Activated T-helper 2 cell treated with anti-CD3 and anti-CD28 coated beads, Interferon-gamma antibody, Interleukin-2, Interleukin-4, amounts not matched to agents 10 μg/mL and 5 μg/mL and 100 μg/mL, durations not matched to agents 14 hours and 24 hours and 36 hours (primary cell): ENCODE measurements around the gene OPCML. TPM values are rescaled to one million over a fixed set of nuclear protein-coding genes. Genes with fewer than 3 reads are reported as not detected.

ENCODE experiments used
- DNase-seq: peaks from one replicate; pipeline ENCODE4 v3.0.0; 2021; ENCODE audit warnings: low spot score
- H3K27ac Mint-ChIP-seq: one replicate; pipeline ENCODE4 v1.8.0; 2021; ENCODE audit warnings: mixed read lengths
- H3K27me3 Mint-ChIP-seq: one replicate; pipeline ENCODE4 v1.8.0; 2021; ENCODE audit warnings: low read depth, mixed read lengths
- H3K36me3 Mint-ChIP-seq: one replicate; pipeline ENCODE4 v1.8.0; 2021; ENCODE audit warnings: low read depth, mixed read lengths
- H3K4me1 Mint-ChIP-seq: one replicate; pipeline ENCODE4 v1.8.0; 2021; ENCODE audit warnings: low read depth, mixed read lengths
- H3K4me3 Mint-ChIP-seq: one replicate; pipeline ENCODE4 v1.8.0; 2021; ENCODE audit warnings: low read depth, mild to moderate bottlenecking, moderate library complexity, mixed read lengths
- H3K9me3 Mint-ChIP-seq: one replicate; pipeline ENCODE4 v1.8.0; 2021; ENCODE audit warnings: mixed read lengths
- intact Hi-C: fragments of 100-400 bp; cut with micrococcal nuclease; formaldehyde crosslinking; loops from one replicate; pipeline ENCODE4 v1.15.1; 2023
- total RNA-seq: library from RNA; stranded (reverse); gene quantifications from 2 replicates; pipeline ENCODE4 v1.2.3, GENCODE V29; 2022

OPCML gene
- total RNA-seq, 1 donor from 2014 or later, result not detected

GRCh38 chr11:132578580-132578979 lies 953.7 kb downstream of the OPCML start:
- DNase-seq, result no peak
- no peak overlapping the region for H3K27ac Mint-ChIP-seq
- H3K36me3 Mint-ChIP-seq, result no peaks in the 10 kb centered on the region
- intact Hi-C loops, result no loop called here
- H3K4me1 Mint-ChIP-seq, result no peaks in the 10 kb centered on the region
- no peaks in the 10 kb centered on the region for H3K27me3 Mint-ChIP-seq
- H3K9me3 Mint-ChIP-seq, result peaks cover 14% of the 10 kb centered on the region
- H3K4me3 Mint-ChIP-seq, result no peak overlapping the region

GRCh38 chr11:132576706-132577105 lies 955.6 kb downstream of the OPCML start:
- Mint-ChIP-seq H3K36me3 (no peaks in the 10 kb centered on the region), H3K27me3 (no peaks in the 10 kb centered on the region), H3K9me3 (peaks cover 19% of the 10 kb centered on the region), H3K27ac (no peak overlapping the region), H3K4me1 (no peaks in the 10 kb centered on the region), H3K4me3 (no peak overlapping the region)
- intact Hi-C loops, result no loop called here
- no peak for DNase-seq

DNA sequence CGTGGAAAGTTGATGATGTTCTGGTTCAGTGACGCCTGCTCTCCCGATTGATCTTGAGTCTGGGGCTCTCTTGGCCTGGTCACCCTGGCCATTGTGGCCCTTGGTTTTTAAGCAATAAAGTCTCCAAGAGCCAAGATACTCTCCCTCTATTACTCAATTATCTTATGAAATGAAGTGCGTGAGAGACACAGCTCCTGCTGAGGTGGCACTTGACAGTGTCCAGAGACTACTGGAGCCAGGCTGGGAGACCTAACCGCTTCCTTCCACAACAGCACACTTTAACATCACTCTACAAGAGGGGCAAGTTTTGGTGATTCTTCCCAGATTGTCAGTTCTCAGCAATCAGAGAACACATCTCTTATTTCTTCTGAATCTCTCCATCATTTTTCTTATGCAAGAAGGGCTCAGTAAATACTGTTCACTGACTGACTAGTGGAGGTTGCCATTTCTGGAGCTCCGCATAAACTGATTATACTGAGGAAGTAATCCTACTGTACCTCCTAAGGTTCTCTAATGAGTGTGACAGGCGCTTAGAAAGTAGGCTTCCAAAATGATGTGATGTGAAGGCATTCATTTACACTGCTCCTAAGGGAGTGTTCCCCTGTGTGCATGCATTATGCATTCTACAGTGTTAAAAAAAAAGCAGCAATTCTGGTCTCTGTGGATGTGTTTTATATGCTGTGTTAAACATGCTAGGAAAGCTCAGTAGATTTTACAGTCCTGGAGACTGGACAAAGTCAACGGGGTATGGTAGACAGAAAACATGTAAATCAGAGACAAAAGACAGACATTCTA lies 968.0 kb downstream of the OPCML start:
- Mint-ChIP-seq H3K27me3 (no peaks in the 10 kb centered on the region), H3K36me3 (no peaks in the 10 kb centered on the region), H3K4me3 (no peak overlapping the region), H3K4me1 (no peaks in the 10 kb centered on the region), H3K9me3 (peaks cover 18% of the 10 kb centered on the region), H3K27ac (no peak overlapping the region)
- intact Hi-C loops, result no loop called here
- DNase-seq, result no peak

- intact Hi-C loops, result no loop called here
- no peaks in the 10 kb centered on the region for H3K4me1 Mint-ChIP-seq
- H3K4me3 Mint-ChIP-seq, result no peak overlapping the region
- no peaks in the 10 kb centered on the region for H3K27me3 Mint-ChIP-seq
- no peak for DNase-seq
- no peak overlapping the region for H3K27ac Mint-ChIP-seq
- no peaks in the 10 kb centered on the region for H3K36me3 Mint-ChIP-seq
- H3K9me3 Mint-ChIP-seq, result peaks cover 21% of the 10 kb centered on the region
Observed at GRCh38 chr11:132563050-132563449, 969.3 kb downstream of the OPCML start.

DNA sequence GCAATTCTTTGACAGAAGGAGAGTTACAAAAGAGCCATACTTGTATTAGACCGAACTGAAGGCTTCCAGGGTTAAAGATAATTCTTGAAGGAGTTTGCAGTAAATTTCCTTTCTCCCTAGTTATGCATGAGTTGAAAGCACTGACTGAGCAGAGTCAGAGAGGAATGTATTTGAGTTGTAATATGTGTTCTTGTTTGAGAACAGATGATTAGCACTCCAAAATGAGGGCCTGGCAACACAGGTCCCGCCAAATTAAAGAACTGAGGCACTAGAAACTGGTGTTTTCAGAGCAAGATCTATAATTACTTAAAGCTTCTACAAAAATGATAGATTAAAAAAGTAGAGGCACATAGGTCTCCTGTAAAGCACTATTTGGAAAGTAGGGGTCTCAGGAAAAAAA lies 970.4 kb downstream of the OPCML start:
- Mint-ChIP-seq H3K4me1 (no peaks in the 10 kb centered on the region), H3K4me3 (no peak overlapping the region), H3K9me3 (peaks cover 15% of the 10 kb centered on the region), H3K27ac (no peak overlapping the region), H3K27me3 (no peaks in the 10 kb centered on the region), H3K36me3 (no peaks in the 10 kb centered on the region)
- DNase-seq, result no peak
- intact Hi-C loops, result no loop called here

DNA sequence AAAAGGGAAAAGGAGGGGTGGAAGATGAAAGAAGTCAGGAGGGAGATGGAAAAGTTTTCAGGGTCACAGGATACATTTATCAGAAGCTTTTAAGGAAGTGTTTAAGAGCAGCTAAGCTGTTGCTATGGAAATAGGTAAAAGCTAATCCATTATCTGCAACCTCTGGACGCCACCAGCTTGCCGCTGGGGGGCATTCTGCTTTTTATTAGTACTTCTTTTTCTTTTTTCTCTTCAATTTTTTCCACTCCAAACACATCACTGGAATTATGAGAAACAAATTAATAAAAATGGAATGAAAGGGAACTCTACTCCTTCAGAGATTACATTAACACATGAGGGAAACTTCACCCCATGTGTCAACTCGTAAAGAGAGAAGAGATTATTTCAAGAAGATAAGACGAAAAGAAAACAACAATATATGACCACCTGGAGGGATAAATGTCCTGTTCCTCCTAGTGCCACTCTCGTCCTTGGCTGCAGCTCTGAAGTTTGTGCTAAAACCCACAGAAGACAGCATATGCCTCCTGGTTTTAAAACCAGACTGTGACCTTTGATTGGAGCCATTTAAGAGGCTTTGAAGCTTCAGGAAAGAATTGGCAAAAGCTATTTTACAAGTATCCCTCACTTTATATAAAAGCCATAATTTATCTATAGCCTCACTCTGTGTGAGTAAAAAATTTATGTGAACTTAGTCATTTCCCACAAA lies 972.8 kb downstream of the OPCML start:
- no peaks in the 10 kb centered on the region for H3K27me3 Mint-ChIP-seq
- DNase-seq, result no peak
- H3K4me3 Mint-ChIP-seq, result no peak overlapping the region
- H3K36me3 Mint-ChIP-seq, result no peaks in the 10 kb centered on the region
- intact Hi-C loops, result no loop called here
- no peaks in the 10 kb centered on the region for H3K4me1 Mint-ChIP-seq
- H3K27ac Mint-ChIP-seq, result no peak overlapping the region
- H3K9me3 Mint-ChIP-seq, result peaks cover 17% of the 10 kb centered on the region

GRCh38 chr11:132556316-132556715 lies 976.0 kb downstream of the OPCML start:
- no peak overlapping the region for H3K27ac Mint-ChIP-seq
- H3K36me3 Mint-ChIP-seq, result no peaks in the 10 kb centered on the region
- no peak overlapping the region for H3K4me3 Mint-ChIP-seq
- intact Hi-C loops, result no loop called here
- H3K9me3 Mint-ChIP-seq, result peaks cover 35% of the 10 kb centered on the region
- no peaks in the 10 kb centered on the region for H3K4me1 Mint-ChIP-seq
- H3K27me3 Mint-ChIP-seq, result no peaks in the 10 kb centered on the region
- no peak for DNase-seq

- H3K9me3 Mint-ChIP-seq, result peaks cover 35% of the 10 kb centered on the region
Observed at GRCh38 chr11:132555617-132556016, 976.7 kb downstream of the OPCML start.

DNA sequence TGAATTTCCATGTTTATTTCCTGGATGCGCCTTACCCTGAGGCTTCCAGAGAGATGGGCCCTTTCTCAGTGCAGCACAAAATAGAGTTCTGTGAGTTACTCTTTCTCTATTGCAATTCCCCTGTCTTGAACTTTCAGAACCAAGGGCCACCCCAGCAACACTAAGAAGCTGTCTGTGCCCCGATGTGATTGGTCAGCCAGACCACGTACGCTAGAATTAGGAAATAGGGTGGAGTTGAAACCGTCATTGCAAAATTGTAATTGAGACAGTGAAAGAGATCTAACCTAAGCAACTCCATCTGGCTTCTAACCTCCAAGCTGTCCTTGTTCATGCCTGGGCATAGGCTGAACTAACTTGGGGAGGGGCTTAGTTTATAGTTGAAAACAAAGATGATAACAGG lies 981.3 kb downstream of the OPCML start:
- no peak for DNase-seq
- Mint-ChIP-seq H3K27me3 (no peaks in the 10 kb centered on the region), H3K27ac (no peak overlapping the region), H3K36me3 (no peaks in the 10 kb centered on the region), H3K9me3 (peaks cover 26% of the 10 kb centered on the region), H3K4me1 (no peaks in the 10 kb centered on the region), H3K4me3 (no peak overlapping the region)
- intact Hi-C loops, result no loop called here

More at GRCh38 chr11:132555617-132556016, 976.7 kb downstream of the OPCML start:
- H3K27me3 Mint-ChIP-seq, result no peaks in the 10 kb centered on the region
- DNase-seq, result no peak
- intact Hi-C loops, result no loop called here
- no peak overlapping the region for H3K27ac Mint-ChIP-seq
- H3K4me3 Mint-ChIP-seq, result no peak overlapping the region
- H3K36me3 Mint-ChIP-seq, result no peaks in the 10 kb centered on the region
- no peaks in the 10 kb centered on the region for H3K4me1 Mint-ChIP-seq

DNA sequence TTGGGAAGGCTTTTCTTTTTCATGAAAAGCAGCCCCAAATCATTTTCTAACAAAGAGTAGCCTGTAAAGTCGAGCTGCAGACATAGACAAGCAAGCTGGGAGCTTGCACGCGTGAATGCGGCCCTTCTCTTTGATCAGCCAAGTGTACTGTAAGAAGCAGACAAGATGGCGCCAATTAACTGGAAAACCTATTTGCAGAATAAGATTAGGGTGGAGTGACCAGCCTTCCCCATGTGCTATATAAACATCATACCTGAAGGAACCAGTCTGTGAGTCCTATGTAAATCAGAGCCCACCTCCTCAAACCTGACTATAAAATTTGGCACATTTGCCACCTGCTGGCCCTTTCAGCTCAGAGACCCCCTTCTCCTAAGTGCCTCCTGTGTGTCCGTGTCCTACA lies 982.7 kb downstream of the OPCML start:
- Mint-ChIP-seq H3K36me3 (no peaks in the 10 kb centered on the region), H3K27ac (no peak overlapping the region), H3K4me1 (no peaks in the 10 kb centered on the region), H3K27me3 (no peaks in the 10 kb centered on the region), H3K4me3 (no peak overlapping the region), H3K9me3 (peaks cover 21% of the 10 kb centered on the region)
- intact Hi-C loops, result no loop called here
- DNase-seq, result no peak

DNA sequence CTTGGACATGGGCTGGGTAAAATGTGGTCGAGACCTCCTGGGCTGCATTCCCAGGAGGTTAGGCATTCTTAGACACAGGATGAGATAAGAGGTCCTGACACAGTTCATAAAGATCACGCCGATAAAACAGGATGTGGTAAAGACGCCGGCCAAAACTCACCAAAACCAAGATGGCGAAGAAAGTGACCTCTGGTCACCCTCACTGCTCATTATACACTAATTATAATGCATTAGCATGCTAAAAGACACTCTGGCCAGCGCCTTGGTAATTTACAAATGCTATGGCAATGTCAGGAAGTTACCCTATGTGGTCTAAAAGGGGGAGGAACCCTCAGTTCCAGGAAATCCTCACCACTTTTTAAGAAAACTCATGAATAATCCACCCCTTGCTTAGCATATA lies 983.3 kb downstream of the OPCML start:
- no peaks in the 10 kb centered on the region for H3K36me3 Mint-ChIP-seq
- H3K4me1 Mint-ChIP-seq, result no peaks in the 10 kb centered on the region
- peaks cover 18% of the 10 kb centered on the region for H3K9me3 Mint-ChIP-seq
- no peak for DNase-seq
- H3K4me3 Mint-ChIP-seq, result no peak overlapping the region
- intact Hi-C loops, result no loop called here
- H3K27me3 Mint-ChIP-seq, result no peaks in the 10 kb centered on the region
- H3K27ac Mint-ChIP-seq, result no peak overlapping the region

DNA sequence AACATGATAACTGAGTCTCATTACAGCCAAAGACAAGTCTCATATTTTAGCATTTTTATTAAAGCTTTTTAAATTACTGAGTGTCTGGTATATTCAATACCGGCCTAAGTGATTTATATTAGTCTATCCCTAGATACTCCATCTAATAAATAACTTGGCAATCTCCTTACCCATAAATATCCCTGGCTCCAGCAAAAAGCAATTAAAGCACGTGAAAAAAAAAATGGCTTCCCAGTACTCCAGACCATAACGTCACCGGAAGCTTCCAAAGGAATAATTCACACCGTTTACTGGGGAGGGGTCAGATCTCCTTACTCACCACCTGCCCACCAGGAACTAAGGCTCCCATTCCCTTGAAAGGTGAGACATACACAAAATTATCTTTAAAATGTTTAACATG lies 988.3 kb downstream of the OPCML start:
- no peaks in the 10 kb centered on the region for H3K27me3 Mint-ChIP-seq
- H3K4me3 Mint-ChIP-seq, result no peak overlapping the region
- no peak overlapping the region for H3K27ac Mint-ChIP-seq
- intact Hi-C loops, result no loop called here
- no peak for DNase-seq
- H3K4me1 Mint-ChIP-seq, result no peaks in the 10 kb centered on the region
- no peaks in the 10 kb centered on the region for H3K36me3 Mint-ChIP-seq
- H3K9me3 Mint-ChIP-seq, result no peaks in the 10 kb centered on the region

- Mint-ChIP-seq H3K36me3 (no peaks in the 10 kb centered on the region), H3K27ac (no peak overlapping the region), H3K27me3 (no peaks in the 10 kb centered on the region), H3K9me3 (no peaks in the 10 kb centered on the region), H3K4me3 (no peak overlapping the region), H3K4me1 (no peaks in the 10 kb centered on the region)
- DNase-seq, result no peak
- intact Hi-C loops, result no loop called here
Observed at GRCh38 chr11:132541794-132542193, 990.5 kb downstream of the OPCML start.
